ENCODE measurements around the gene ZCCHC7.

The ZCCHC7 gene

GRCh38 chr9:37399336-37399735, 279.0 kb downstream of the ZCCHC7 start:
- no peak overlapping the region for H3K4me3 ChIP-seq (ENCODE audit: control insufficient read depth, low read depth, low read length)
- DNase-seq (ENCODE audit: low read depth), result no peak
- TF ChIP-seq CTCF (conservative IDR thresholded peaks at IDR 0.05; ENCODE audit: control insufficient read depth, insufficient read depth, low read depth, low read length), result no peak

GRCh38 chr9:37404590-37404989, 284.2 kb downstream of the ZCCHC7 start:
- DNase-seq (ENCODE audit: low read depth), result no peak
- H3K4me3 ChIP-seq (ENCODE audit: control insufficient read depth, low read depth, low read length), result no peak overlapping the region
- no peak for TF ChIP-seq CTCF (conservative IDR thresholded peaks at IDR 0.05; ENCODE audit: control insufficient read depth, insufficient read depth, low read depth, low read length)

DNA sequence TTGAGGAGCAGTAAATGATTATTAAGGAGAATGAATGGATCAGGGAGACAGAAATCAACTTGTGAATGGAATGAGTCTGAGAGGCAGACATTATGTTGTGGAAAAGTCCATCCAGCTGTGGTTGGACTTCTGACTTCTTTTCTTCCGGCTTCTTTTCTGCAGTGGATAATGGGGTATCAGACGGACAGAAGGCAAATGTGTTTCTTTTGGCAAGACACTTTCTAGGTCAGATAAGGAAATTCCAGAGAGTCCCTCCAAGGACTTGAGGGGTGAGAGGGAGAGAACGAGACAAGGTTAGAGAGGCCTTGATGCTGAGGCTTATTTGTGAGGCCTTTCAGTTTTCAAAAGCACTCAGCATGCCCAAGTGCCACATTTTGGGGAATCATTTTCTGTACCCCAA, 285.0 kb downstream of the ZCCHC7 start:
- no peak for DNase-seq (ENCODE audit: low read depth)
- no peak for TF ChIP-seq CTCF (conservative IDR thresholded peaks at IDR 0.05; ENCODE audit: control insufficient read depth, insufficient read depth, low read depth, low read length)
- H3K4me3 ChIP-seq (ENCODE audit: control insufficient read depth, low read depth, low read length), result no peak overlapping the region

DNA sequence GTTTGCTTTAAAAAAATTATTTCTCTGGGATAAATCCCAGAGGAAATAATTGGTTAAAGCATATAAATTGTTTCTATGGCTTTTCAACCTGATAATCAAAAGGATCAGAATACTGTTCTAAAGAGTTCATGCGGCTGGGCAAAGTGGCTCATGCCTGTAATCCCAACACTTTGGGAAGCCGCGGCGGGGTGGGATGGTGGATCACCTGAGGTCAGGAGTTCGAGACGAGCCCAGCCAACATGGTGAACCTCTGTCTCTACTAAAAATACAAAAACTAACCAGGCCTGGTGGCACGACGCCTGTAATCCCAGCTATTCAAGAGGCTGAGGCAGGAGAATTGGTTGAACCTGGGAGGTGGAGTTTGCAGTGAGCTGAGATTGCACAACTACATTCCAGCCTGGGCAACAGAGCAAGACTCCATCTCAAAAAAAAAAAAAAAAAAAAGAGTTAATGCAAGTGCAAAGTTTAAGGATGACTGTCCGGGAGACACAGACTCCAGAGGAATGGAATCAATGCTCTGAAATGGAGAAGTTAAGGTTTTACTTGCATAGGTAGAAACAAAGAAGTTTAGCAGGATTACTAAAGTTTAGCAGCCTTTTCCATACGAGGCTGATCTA, 285.5 kb downstream of the ZCCHC7 start:
- TF ChIP-seq CTCF (conservative IDR thresholded peaks at IDR 0.05; ENCODE audit: control insufficient read depth, insufficient read depth, low read depth, low read length), result no peak
- no peak for DNase-seq (ENCODE audit: low read depth)
- H3K4me3 ChIP-seq (ENCODE audit: control insufficient read depth, low read depth, low read length), result no peak overlapping the region

- DNase-seq (ENCODE audit: low read depth), result no peak
- TF ChIP-seq CTCF (conservative IDR thresholded peaks at IDR 0.05; ENCODE audit: control insufficient read depth, insufficient read depth, low read depth, low read length), result no peak
- no peak overlapping the region for H3K4me3 ChIP-seq (ENCODE audit: control insufficient read depth, low read depth, low read length)
These were observed 286.4 kb downstream of the ZCCHC7 start for GRCh38 chr9:37406603-37407401.

DNA sequence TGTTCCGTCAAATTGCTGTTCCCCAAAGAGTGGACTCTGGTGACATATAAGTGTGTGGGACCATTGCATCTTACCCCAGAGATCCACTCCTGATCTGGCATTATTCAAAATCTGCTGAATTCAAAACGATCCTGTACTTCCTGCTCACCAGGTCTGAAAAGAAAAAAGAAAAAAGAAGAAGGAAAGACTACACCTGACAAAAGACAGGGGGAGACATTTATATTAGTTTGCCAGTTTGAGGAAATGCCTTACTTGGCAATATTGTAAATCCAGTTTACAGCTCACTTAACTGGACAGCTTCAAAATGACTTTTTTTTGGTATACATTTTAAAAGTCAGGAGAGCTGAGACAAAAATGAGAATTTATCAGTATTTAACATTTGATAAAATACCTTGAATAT, 287.1 kb downstream of the ZCCHC7 start:
- DNase-seq (ENCODE audit: low read depth), result no peak
- TF ChIP-seq CTCF (conservative IDR thresholded peaks at IDR 0.05; ENCODE audit: control insufficient read depth, insufficient read depth, low read depth, low read length), result peak; percentile 29
- no peak overlapping the region for H3K4me3 ChIP-seq (ENCODE audit: control insufficient read depth, low read depth, low read length)

Measured in fibroblast of mammary gland (primary cell).